22Rv1 (cell line): ENCODE measurements around the gene RAF1.

Experiments
- ZFX ChIP-seq: fragments of 450-650 bp; IDR thresholded peaks from 2 replicates; pipeline ENCODE4 v1.6.1; 2017; ENCODE audit warnings: antibody characterized with exemption, borderline replicate concordance
- TF ChIP-seq, protein P1 (sequence below): fragments of 450-650 bp; IDR thresholded peaks from 2 replicates; pipeline ENCODE4 v1.5.1; 2017; ENCODE audit warnings: mild to moderate bottlenecking

- TF ChIP-seq, protein P1, sequence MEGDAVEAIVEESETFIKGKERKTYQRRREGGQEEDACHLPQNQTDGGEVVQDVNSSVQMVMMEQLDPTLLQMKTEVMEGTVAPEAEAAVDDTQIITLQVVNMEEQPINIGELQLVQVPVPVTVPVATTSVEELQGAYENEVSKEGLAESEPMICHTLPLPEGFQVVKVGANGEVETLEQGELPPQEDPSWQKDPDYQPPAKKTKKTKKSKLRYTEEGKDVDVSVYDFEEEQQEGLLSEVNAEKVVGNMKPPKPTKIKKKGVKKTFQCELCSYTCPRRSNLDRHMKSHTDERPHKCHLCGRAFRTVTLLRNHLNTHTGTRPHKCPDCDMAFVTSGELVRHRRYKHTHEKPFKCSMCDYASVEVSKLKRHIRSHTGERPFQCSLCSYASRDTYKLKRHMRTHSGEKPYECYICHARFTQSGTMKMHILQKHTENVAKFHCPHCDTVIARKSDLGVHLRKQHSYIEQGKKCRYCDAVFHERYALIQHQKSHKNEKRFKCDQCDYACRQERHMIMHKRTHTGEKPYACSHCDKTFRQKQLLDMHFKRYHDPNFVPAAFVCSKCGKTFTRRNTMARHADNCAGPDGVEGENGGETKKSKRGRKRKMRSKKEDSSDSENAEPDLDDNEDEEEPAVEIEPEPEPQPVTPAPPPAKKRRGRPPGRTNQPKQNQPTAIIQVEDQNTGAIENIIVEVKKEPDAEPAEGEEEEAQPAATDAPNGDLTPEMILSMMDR, result no peak
- no peak for TF ChIP-seq ZFX
Observed at GRCh38 chr3:12705981-12706380, 42.1 kb upstream of the RAF1 start.
